ENCODE data around the gene APOO.

APOO gene

GRCh38 chrX:23788521-23788920 lies 119.2 kb downstream of the APOO start:
- DNase-seq (ENCODE audit: low read depth in 1 of 2, low spot score in 1 of 2) = no peak

GRCh38 chrX:23787745-23788118 lies 120.0 kb downstream of the APOO start:
- no peak for DNase-seq (ENCODE audit: low read depth in 1 of 2, low spot score in 1 of 2)

- DNase-seq (ENCODE audit: low read depth in 1 of 2, low spot score in 1 of 2) = no peak
Measured at GRCh38 chrX:23786268-23786815, 121.4 kb downstream of the APOO start.

- no peak for DNase-seq (ENCODE audit: low read depth in 1 of 2, low spot score in 1 of 2)
Measured at GRCh38 chrX:23785580-23785979, 122.2 kb downstream of the APOO start.

DNA sequence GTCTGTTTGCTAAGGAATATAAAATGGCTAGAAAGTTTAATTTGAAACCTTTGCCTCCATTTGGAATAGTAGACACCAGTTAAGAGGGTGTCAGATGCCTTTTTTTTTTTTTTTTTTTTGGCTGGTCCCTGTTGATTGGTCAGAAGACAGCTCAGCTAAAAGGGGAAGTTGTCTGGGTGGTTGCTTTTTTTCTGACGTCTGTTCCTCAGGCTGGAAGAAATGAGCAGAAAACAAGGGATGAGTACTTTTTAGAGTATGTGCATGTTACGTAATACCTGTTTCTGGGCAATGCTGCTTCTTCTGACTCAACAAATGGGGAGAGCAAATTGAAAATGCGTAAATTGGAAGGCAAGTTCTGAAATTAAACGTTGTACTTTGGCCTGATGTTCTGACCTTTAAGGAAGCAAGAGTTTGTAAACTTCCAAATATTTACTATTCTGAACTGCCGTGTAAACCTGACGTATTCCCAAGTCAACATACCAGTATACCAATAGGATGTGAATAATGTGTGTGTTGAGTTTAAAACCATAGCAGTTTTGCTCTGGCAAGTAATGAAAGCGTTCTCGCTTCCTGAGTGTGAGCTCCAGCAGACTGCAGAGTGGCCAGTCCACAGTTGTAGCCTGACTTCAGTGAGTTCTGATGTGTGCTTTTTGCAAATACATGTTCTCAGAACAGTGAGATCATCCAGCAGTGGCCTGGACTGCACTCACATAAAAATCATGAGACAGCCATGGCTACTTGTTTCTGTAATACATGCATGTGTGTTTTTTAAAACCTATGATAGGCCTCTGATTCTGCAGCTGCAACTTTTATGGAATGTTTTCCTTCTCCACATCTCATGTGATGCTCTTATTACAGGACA lies 123.0 kb downstream of the APOO start:
- DNase-seq (ENCODE audit: low read depth in 1 of 2, low spot score in 1 of 2) = no peak

- DNase-seq (ENCODE audit: low read depth in 1 of 2, low spot score in 1 of 2) = no peak
Measured at GRCh38 chrX:23783589-23784469, 123.9 kb downstream of the APOO start.

Data from activated CD4-positive, alpha-beta T cell treated with anti-CD3 and anti-CD28 coated beads, Interleukin-2, amount 50 U/mL, for 24 hours (primary cell).